Non-pigmented ciliary epithelial cell (primary cell): Measurements from ENCODE around the gene GCNT2.
"Not testable (repeated sequence)": the region's sequence is repeated elsewhere in the genome, so short reads cannot be mapped to it uniquely, and the experiment has no call there.

Source experiments
- DNase-seq: peaks from one replicate; pipeline ENCODE4 v3.0.0-alpha.2; 2010; ENCODE audit warnings: low read depth

Gene GCNT2

DNA sequence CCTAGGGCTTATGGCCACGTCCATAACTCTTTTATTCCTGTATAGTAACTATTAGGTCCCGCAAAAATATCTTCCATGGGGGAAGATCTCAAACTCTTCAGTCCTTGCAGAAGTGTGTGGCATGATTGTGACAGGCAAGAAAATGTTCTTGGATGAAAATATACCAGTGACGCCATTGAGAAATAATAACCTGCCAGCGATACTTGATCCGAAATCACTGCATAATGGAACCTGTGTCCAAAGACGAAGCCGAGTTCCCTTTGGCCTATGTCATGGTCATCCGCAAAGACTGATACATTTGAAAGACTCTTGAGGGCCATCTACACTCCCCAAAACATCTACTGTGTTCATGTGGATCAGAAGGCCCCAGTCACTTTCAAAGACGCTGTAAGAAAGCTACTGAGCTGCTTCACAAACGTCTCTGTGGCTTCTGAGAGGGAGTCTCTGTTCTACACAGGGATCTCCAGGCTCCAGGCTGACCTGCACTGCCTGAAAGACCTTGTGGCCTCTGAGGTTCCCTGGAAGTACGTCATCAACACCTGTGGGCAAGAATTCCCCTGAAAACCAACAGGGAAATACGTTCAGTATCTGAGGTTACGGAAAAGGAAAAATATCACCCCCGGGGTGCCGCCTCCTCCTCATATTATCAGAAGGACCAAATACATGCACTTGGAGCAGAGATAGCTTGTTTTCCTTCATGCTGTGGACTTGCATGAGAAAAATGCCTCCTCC is 6.9 kb upstream of the GCNT2 start:
- no peak for DNase-seq

DNA sequence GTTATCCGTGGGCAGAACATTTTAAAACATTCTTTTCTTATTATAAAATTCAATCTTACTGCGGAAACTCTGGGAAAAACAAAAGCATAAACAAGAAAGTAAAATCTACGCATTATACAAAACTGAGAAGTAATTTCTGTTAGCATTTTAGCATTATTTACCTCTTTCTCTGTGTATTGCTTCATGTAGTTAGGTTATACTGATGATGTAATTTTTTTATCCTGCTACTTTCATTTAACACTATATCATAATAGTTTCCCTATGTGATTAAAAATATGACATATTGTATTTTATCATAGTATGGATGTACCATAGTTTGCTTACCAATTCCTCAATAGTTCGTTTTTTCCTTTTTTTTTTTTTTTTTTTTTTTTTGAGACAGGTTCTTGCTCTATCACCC is 4.2 kb upstream of the GCNT2 start:
- DNase-seq, result no peak

DNA sequence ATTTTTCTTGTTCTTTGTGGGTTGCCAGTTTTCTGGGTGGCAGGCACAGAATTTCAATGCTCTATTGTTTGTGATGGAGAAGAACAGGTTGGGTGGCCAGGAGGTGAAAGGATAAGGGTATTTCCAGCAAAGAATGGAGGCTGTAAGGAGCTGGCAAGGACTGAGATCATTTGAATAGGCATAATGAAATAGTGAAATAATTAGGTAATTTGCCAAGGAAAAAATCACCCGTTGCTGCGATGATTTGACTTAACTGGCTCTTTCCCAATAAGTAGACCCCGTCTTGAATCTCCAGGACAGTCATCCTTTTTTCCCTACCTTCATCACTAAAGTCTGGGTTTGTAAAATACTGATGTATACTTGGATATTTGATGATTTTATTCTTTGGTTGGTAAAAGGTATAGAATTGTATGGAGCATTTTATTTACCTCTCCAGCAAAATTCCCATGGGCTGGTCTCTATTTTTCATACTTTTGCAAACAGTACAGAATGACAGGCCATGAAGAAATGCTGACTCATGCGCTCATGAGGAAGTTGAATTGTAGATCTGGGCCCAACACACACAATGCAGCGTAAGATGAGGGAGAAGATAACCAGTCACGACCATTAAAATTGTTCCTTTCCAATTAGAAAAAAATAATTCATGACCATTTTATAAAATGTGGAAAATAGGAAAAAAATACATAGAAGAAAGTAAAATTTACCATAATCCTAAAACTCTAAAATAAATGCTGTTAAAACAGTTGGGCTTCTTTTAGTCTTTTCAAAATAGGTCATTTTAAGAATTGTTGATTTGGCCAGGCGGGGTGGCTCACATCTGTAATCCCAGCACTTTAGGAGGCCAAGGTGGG is 2.4 kb upstream of the GCNT2 start:
- no peak for DNase-seq

DNA sequence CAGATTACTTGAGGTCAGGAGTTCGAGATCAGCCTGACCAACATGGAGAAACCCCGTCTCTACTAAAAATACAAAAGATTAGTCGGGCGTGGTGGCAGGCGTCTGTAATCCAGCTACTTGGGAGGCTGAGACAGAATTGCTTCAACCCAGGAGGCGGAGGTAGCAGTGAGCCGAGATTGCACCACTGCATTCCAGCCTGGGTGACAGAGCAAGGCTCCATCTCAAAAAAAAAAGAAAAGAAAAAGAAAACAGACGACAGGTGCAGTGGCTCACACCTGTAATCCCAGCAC is 1.8 kb upstream of the GCNT2 start:
- not testable (repeated sequence) for DNase-seq

DNA sequence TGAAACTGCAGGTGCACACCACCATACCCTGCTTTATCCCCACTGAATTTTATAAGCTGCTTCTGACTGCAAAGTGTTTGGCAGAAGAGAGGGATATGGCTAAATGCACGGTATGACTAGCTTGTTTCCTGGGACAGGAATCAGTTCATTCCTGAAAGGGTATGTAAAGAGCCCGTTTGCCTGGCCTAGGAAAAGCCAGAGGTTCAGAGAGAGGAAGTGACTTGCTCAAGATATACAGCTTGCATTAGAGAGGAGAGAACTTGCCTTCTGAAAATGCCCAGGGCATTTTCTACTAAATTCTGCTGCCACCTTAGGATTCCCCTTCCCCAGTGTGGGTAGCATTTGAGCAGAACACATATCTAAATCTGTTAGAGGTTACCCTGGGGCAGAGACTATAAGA is 683 bp upstream of the GCNT2 start:
- DNase-seq, result no peak

DNA sequence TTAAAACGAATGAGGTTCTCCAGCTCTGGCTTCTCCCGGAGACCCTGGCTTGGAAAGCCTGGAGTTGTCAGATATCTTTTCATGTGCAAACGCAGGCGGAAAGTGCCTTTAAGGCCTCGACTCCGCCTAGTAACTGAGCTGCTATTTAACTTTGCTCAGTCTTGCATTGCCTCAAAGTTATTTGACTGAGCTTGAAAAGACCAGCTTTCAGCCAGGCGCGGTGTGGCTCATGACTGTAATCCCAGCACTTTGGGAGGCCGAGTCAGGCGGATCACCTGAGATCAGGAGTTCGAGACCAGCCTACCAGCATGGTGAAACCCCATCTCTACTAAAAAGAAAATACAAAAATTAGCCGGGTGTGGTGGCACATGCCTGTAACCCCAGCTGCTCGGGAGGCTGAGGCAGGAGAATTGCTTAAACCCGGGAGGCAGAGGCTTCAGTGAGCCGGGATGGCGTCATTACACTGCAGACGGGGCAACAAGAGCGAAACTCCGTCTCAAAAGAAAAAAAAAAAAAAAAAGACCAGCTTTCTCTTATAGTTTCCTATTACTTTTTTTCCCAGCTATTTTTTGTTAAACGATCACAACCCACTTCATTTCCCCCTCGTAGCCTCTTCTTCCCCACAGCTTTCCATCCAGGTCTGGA is 1.9 kb downstream of the GCNT2 start:
- DNase-seq, result no peak

DNA sequence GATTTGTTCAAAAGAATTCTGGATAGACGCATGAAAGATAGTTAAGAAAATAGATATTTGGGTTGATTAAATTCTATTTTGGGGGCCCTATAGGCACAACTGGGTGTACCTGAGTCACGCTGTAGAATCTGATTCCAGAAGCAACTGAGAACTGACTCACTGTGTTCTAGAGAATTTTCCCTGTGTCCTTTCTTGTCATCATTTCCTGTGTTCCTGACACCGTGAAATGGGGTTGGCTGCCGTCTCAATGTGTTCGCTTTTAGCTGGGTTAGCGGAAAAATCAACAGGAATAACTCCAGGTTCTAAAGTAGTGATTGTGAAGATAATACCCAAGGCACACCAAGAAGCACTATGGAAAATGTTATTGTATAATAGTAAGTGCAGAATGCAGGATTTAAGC is 5.0 kb downstream of the GCNT2 start:
- DNase-seq, result no peak

DNA sequence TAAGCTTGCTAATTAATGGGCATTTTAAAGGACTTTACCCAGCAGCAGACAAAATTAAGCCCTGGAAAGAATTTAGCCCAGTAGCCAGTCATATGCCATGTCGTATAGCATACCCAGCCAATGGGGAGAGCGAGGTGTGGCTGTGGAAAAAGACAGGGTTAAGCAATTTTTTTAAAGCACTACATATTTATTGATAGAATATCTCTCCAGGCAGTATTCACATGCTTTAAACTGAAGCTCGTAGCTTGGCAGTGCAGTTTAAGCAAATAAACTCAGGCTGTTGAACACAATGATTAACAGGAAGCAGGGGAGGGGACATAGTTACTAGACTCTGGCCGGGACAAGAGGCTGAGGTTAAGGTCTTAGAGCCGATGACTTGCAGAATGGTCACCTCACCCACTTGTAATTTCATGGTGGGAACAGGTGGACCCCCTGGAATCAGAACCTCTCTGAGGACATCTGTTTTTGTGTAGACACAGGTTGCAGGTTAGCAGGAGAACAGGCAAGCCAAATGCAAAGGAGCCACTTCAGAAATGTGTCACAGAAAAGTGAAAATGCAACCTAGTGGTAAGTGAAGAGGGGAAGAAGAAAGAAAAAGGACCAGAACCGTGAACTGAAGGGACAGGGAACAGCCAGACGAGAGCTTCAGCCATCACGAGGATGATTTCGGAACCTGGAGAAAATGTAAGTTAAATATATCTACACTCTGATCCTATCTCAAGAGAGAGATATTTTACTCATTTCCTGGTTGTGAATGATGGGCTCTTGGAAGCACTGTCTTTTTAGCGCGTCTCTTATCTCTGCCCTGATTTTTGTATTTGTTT is 7.2 kb downstream of the GCNT2 start:
- no peak for DNase-seq

DNA sequence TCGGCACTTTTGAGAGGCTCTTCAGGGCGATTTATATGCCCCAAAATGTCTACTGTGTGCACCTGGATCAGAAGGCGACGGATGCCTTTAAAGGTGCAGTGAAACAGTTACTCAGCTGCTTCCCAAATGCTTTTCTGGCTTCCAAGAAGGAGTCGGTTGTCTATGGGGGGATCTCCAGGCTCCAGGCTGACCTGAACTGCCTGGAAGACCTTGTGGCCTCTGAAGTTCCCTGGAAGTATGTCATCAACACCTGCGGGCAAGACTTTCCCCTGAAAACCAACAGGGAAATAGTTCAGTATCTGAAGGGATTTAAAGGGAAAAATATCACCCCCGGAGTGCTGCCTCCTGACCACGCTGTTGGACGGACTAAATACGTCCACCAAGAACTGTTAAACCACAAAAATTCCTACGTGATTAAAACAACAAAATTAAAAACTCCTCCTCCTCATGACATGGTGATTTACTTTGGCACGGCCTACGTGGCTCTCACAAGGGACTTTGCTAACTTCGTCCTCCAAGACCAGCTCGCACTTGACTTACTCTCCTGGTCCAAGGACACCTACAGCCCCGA is 8.2 kb downstream of the GCNT2 start:
- DNase-seq, result no peak

DNA sequence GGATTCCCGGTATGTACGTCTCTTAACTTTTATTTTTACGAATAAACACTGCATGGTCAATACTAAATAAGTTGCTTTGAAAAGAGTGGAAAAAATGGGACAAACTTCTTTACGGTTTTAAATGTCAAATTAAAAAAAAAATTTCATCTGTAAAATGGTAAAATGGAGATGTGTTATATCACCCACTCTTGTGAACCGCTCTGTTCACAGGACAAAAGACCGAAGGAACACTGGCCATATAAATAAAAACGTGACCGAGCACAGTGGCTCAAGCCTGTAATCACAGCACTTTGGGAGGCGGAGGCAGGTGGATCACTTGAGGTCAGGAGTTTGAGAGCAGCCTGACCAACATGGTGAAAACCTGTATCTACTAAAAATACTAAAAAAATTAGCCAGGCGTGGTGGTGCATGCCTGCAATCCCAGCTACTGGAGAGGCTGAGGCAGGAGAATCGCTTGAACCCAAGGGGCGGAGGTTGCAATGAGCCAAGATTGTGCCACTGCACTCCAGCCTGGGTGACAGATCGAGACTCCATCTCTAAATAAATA is 8.8 kb downstream of the GCNT2 start:
- DNase-seq, result not testable (repeated sequence)

DNA sequence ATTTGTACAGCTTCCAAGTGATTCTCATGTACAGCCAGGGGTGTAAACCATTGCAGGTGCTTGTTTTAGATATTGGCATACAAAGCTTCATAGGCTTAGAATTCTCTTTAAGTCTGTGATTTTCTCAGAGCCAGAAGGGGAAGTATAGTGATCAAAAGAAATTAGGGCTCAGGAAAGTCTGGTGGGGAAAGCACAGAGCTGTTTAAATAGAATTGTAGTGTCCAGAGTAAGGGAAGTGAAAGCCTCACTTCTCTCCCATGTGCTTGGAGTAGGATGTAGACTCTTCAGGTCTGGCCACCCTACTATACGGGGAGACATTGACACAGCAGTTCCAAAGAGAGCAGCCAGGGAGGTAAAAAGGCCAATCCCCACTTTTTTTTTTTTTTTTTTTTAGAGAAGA is 10.4 kb downstream of the GCNT2 start:
- no peak for DNase-seq

DNA sequence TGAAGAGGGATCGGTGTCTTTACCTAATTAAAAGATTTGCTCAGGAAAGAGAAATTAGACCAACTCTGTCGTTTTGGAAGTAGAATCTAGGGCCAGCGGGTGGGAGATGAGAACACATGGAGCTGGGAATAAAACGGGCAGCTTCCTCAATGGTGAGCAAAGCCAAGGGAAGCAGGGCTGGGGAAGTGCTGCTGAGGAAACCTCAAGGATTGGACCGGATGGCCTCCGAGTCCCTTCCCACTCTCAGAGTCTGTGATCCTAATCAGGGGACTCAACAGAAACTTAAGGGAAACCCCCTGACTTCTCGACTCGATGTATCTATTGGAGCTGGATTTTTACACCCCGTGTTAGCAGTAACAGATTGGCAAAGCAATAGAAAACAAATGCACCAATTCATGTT is 10.8 kb downstream of the GCNT2 start:
- no peak for DNase-seq

DNA sequence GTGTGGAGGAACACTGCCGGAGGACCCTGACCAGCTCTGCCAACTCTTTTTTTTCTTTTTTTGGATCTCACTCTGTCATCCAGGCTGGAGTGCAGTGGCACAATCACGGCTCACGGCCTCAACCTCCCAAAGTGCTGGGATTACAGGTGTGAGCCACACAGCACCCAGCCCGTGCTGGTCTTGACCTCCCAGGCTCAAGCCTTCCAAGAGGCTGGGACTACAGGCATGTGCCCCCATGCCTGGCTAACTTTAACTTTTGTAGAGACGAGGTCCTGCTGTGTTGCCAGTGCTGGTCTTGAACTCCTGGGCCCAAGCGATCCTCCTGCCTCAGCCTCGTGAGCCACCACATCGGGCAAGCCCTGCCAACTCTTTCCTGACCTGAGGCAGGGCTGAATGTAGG is 11.2 kb downstream of the GCNT2 start:
- DNase-seq, result no peak

DNA sequence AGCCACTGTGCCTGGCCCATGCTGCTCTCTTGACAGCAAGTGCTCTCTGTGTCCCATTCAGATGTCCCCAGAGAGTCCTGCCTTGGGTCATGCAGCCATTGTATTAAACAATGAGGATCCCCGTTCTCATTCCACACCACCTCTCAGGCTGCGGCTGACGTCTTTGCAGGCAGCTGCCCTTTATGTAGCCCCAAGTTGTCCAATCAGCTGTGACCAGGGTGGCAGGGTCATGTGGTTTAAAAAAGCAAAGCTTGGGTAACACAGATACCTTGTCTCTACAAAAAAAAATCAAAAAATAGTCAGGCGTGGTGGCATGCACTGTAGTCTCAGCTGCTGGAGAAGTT is 13.2 kb downstream of the GCNT2 start:
- no peak for DNase-seq

DNA sequence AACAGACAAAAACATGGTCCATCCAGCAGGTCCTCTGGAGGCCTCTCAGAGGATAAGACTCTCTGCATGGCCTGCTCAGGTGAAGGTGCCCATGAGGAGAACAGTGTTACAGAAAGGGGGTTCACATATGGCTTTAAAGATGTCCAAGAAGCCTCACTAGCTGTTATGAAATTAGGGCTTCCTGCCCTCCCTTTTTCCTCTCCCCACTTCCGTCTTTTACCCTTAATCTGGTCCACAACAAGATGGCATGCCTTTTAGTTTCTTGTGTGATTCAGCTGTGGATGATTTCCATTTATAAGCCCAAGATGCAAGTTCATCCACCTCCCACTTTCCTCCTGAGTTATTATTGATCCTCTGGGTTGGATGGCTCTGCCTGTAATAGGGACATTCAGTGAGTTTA is 14.0 kb downstream of the GCNT2 start:
- DNase-seq, result no peak

DNA sequence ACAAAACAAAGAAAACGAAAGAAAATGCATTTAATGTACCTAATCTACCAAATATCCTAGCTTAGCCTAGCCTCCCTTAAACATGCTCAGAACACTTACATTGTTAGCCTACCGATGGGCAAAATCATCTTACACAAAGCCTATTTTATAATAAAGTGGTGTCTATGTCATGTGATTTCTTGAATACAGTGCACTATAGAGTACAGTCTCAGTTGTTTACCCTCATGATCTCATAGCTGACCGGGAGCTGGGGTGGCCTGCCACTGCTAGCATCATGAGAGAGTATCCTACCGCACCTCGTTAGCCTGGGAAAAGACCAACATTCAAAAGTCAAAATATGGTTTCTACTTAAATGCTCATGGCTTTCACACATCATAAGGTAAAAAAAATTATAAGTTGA is 16.6 kb downstream of the GCNT2 start:
- no peak for DNase-seq

DNA sequence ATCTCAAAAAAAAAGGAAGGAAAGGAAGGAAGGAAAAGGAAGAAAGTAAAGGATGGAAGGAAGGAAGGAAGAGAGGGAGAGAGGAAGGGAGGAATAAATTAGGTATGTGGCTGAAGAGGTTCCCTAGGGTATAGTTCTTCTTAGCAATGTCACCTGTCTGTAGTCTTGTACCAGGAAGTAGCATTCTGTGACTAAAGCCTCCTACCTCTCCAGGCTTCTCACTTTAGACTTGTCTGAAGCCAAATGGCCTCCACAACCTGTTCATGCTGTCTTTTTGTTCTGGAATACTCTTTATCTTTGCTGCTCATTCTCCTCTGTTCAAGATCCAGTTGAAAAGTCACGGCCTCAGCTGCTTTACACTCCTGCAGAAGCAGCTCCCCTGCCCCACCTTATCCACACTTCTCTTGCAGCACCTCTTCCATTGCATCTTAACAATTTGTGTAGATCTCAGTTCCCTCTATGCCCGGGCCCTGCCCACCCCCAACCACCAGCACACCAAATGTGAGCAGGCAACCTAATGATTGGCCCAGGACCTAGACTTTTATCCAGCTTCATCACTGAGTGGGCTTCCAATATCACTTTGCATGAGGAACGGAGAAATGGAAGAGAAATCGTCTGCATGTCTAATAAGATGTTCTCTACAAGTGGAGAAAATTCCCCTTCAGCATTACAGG is 19.1 kb downstream of the GCNT2 start:
- DNase-seq, result no peak

DNA sequence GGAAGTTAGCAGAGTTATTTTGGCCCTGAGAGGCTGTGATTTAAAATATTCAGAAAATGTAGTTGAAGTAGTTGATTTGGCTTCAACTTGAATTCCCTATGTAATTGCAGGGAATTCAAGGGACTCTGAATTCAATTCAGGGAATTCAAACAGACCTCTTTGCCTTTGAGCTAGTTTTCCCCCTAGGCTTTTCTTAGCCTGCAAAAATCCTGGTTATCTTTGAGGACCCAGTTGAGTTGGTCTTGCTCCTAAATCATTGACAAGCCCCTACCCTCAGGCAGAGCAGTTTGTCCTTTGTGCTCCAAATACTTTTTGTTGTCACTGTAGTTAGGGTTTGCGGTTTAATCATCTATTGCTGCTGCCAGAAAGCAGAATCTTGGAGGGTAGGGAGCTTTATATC is 20.4 kb downstream of the GCNT2 start:
- no peak for DNase-seq

DNA sequence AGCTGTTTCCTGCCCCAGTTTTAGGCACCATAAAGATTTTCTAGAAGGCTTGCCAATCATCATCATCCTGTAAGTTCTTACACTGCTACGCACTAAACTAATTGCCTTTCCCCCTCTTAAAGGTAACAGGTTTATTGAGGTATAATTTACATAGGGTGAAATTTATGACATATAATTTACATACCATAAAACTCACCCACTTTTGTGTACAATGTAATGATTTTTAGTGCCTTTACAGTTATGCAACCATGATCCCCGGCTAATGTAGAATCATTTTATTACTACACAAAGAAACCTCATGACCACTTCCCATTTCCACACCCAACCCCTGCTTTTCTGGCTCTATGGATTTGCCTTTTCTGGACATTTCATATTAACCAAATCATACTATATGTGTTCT is 21.1 kb downstream of the GCNT2 start:
- DNase-seq, result no peak

DNA sequence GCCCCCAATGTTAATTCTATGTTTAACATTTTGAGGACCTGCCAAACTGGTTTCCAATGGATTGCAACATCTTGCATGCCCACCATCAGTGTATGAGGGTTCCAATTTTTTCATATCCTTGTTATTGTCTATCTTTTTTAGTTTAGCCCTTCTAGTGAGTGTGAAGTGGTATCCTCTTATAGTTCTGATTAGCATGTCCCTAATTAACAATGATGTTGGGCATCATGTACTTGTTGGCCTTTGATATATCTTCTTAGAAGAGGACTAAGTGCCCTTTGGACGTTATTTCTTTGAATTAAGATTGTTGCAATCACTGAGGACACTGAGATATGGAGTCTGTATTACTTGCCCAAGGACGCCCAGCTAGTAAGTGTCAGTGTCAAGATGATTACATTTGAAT is 22.3 kb downstream of the GCNT2 start:
- no peak for DNase-seq

DNA sequence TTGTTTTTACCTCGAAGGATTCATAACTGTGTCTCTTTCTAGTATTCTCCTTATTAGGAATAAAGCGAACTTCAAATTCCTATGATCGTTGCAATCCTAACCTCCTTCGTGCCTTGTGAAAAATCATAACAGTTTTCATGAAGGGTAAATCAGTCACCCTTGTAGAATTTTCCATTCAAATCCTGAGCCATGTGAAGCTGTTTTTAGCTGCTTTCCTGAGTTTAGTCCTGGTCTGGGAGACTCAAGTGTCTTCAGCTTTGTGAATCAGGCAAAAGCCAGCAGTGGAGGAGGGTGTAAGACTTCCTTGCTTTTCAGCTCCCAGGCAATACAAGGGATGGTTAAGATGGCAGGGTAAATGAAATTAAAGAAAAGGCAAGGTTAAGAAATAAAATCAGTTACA is 24.3 kb downstream of the GCNT2 start:
- DNase-seq, result no peak
